NCI-H82 treated with DMSO at 0.1 percent for 48 hours (cell line): ENCODE data around the gene AQP3.
"Not testable (repeated sequence)": the region's sequence is repeated elsewhere in the genome, so short reads cannot be mapped to it uniquely, and the experiment has no call there.

Experiments
- DNase-seq: peaks from one replicate; lab custom pipeline; 2025; ENCODE audit not compliant: unreplicated experiment; lab: John Stamatoyannopoulos, UW

Gene AQP3

GRCh38 chr9:33446946-33447798, at the start of gene AQP3:
TSS of gene AQP3 (minus strand) at chr9:33447593. CDS start at chr9:33447530, 63 bp downstream.
- peak; percentile 54 for DNase-seq

GRCh38 chr9:33493819-33494218, 46.4 kb upstream of the AQP3 start:
- not testable (repeated sequence) for DNase-seq

DNA sequence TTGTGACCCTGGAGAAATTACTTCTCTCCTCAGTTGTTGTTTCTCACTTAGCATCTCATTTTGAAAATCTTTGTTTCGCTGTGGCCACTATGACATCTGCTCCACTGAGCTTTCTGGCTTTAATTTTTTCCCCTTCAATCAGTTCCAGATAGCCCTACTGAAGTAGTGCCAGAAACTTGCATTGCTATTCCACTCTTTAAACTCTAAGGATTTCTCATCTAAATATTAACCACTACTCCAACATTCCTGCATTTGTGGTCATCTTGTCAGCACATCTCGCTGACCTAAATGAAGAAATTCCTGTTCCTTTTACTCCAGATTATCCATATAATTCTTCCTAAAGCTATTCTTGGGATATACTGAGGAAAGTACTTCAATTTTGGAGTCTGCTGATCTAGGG, 41.7 kb upstream of the AQP3 start:
- DNase-seq: no peak

DNA sequence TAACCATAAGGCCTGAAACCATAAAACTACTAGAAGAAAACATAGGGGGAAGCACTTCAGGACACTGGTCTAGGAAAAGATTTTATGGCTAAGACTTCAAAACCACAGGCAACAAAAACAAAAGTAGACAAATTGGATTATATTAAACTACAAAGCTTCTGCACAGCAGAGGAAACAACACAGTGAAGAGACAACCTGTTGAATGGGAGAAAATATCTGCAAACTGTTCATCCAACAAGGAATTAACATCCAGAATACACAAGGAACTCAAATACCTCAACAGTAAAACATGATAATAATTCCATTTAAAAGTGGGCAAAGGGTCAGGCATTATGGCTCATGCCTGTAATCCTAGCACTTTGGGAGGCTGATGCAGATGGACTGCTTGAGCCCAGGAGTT, 37.9 kb upstream of the AQP3 start:
- peak; percentile 34 for DNase-seq

DNA sequence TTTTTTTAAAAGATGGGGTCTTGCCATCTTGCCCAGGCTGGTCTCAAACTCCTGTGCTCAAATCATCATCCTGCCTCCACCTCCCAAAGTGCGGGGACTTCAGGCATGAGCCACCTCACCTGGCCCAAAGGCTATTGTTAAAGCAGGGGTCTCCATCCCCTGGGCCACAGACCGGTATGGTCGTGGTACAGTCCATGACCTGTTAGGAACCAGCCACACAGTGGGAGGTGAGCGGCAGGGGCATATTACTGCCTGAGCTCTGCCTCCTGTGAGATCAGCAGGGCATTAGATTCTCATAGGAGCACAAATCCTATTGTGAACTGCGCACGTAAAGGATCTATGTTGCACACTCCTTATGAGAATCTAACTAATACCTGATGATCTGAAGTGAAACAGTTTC, 33.6 kb upstream of the AQP3 start:
- DNase-seq: no peak

GRCh38 chr9:33480106-33480505, 32.7 kb upstream of the AQP3 start:
- no peak for DNase-seq

DNA sequence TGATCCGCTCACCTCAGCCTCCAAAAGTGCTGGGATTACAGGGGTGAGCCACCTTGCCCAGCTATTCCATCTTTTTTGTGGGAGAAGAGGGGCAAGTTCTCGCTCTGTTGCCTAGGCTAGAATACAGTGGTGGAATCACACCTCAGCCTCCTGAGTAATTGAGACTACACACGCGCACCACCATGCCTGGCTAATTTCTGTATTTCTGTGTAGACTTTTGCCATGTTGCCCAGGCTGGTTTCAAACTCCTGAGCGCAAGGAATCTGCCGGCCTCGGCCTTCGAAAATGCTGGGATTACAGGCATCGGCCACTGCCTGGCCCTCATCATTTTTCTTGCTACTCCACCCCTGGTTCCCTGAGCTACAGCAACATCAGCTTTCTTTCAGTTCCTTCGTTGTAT, 29.1 kb upstream of the AQP3 start:
- no peak for DNase-seq

DNA sequence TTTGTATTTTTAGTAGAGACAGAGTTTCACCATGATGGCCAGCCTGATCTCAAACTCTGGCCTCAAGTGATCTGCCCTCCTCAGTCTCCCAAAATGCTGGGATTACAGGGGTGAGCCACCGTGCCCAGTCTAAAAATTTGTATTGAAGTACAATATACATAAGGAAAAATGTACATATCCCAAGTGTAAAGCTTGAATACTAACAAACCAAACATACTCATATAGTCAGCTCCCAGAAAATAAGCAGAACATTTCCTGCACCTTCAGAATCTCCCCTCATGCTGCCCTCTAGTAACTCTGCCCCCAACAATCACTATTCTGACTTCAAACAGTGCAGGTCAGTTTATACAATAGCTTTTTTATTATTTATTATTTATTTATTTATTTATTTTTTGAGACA, 28.0 kb upstream of the AQP3 start:
- no peak for DNase-seq

- DNase-seq: peak; percentile 95
Observed at GRCh38 chr9:33473643-33474352, 26.4 kb upstream of the AQP3 start, which contains the start of gene NOL6. TSS of gene NOL6 (minus strand) at chr9:33473924. CDS start at chr9:33473842, 82 bp downstream.

DNA sequence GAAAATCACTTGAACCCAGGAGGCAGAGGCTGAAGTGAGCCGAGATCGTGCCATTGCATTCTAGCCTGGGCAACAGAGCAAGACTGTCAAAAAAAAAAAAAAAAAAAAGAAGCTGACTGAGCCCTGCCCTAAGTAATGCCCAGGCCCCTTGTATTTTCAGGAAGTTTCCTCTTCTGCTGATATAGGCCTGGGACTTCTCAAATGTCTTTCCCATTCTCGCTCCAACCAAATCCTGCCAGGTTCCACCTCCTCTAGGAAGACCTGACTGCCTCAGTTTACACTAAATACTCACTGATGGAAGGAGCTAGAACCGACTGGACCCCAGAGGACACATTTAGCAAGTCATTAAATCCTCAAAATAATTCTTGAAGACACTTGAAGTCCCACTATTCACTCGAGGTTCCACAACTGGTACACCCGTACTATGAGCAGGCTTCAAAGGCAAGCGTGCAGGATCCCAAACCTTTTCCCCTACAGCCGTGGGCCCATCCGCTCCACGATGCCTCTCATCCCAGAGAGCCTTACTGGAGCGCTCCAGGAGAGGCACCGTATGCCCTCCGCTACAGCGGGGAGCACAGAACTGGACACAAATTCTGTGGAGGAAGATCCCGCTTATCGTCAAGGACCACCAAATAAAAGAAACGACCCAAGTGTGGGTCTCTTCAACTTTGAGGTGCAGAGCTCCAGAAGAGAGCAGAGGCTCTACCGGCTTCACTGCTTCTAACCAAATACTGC, 25.7 kb upstream of the AQP3 start:
- DNase-seq: no peak

DNA sequence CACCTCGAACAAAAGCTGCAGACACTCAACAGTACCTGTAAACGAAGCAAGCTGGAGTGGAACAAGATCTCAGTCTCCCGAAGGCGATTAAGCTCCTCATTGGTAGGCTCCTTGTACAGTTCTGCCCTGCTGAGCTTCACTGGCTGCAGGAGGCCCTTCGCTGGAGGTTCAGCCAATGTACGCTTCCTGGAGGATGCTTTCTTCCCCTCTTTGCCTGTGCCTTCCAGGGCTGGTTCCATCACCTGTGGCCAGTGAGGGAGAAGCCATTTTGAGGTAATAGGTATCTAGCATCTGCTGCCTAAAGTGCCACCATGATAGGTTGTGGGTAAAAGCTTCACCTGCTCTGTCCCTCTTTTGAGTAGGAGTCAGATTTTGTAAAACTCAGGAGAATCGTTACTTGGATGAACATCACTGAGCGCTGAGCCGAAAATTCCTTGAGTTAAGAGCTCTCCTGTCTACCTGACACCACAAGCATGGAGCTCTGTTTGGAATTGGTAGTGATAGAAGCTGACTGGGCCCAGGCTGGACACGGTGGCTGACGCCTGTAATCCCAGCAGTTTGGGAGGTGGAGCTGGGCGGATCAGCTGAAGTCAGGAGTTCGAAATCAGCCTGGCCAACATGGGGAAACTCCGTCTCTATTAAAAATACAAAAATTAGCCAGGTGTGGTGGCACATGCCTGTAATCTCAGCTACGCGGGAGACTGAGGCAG, 24.9 kb upstream of the AQP3 start:
- DNase-seq: no peak

GRCh38 chr9:33471361-33471760, 24.0 kb upstream of the AQP3 start:
- DNase-seq: no peak

GRCh38 chr9:33469891-33470290, 22.5 kb upstream of the AQP3 start:
- no peak for DNase-seq

GRCh38 chr9:33468797-33469621, 21.6 kb upstream of the AQP3 start:
- no peak for DNase-seq

DNA sequence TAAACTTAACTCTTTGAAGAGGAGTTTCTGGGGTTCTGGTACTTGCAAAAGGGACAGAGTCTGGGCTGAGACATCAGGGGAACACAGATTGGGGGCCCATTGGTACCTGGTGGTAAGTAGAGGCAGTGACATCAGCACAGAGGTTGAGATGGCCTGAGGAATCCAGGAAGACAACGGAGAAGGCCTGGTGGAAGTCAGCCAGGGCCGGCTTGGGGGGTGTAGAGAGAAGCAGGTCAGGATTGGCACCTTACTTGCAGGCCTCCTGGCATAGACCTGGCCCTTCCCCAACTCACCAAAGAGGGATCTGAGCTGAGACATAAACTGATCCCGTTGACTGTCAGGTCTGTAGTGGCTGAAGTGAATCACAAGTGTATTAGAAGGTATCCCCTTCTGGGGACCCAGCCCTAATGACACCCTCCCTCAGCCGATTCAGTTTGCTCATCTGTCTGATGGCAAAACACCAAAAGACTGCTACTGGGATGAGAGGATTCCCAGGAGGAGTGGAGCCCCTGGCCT, 20.9 kb upstream of the AQP3 start:
- no peak for DNase-seq

DNA sequence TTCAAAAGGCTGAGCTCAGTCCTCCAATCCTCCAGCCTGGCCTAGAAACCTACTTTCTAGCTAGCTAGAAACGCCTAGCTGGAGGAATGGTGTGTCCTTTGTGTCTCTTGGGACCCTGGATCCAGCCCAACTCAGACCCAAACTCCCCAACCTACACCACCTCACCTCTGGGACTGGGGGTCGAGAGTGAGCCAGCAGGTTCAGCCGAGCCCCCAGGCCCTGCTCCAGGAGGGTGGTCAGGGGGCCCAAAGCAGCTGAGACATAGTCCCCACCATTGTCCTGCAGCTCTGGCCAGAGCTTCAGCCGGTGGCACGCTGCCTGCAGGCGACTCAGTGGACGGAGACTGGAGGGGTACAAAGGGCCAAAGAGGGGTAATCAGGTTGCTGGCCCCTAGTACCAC, 20.1 kb upstream of the AQP3 start:
- no peak for DNase-seq

- no peak for DNase-seq
Observed at GRCh38 chr9:33466565-33467495, 19.4 kb upstream of the AQP3 start.

DNA sequence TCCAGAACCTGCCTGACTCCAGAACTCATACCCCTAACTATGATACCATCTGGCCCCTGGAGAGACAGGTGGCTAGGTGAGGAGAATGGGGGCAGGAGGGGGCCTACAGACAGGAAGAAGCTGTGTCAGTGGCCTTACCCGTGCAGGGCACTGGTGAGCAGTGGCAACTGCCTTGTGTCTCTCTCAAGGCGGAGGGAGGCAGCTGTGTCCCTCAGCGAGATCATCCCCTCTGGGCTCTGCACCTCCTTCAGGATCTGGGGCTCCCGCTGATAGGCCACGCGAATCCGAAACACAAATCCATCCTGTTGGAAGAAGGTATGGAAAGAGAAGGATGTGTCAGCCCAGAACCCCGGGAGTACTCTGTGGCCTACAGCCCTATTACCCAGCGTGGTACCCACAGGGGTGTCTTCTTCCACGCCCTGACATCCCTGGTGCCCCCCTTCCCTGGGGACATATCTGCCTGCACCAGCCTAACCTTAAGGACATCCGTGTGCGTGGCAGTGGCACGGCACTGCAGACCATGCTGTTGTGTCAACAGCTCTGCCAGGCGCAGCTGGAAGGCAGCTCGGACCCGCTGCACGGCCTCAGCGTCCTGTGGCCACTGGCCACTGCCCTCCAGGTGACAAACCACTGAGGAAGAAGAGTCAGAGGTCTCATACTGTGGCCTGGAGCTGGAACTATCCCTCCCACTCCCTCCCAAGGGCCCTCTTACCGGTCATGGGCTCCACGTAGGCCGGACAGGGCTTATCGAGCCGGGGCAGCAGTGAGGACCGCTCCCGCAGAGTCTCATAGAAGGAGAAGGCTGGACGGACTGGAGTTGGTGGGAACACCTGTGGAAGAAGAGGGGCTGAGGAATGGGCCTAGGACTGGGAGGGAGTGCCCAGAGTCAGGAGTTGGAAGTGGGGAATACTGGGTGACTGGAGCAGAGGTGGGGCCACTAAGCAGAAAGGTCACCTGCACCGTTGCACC, 18.5 kb upstream of the AQP3 start:
- no peak for DNase-seq
